ELR (cell line): ENCODE data around the gene DGCR8.
"Not testable (repeated sequence)": the region's sequence is repeated elsewhere in the genome, so short reads cannot be mapped to it uniquely, and the experiment has no call there.

Experiments used
- DNase-seq: peaks from one replicate; pipeline ENCODE4 v3.0.0-alpha.2; 2015; ENCODE audit warnings: low read depth

The DGCR8 gene

DNA sequence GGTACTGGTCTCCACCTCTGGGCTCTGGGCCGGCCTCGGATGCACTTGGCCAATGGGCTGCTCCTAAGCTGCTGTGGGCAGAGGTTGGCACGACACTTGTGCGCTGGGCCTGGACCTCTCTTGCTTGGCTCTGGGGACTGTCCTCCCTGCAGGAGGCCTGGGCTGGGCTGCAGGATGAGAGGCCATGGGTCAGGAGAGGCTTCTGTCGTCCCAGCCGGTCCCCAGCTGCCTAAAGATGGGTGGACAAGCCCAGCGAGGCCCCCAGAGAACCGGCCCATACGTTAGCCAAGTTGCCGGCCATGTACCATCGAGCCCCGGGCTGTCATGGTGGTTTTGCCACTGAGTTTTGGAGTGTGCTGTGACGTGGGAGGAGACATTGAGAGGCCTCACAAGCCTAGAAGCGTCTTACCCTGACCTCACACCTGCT is 72.4 kb downstream of the DGCR8 start:
- DNase-seq, result no peak

- DNase-seq, result no peak
Measured at GRCh38 chr22:20153945-20154344, 73.9 kb downstream of the DGCR8 start.

GRCh38 chr22:20154602-20155187 is 74.7 kb downstream of the DGCR8 start:
- peak; percentile 42 for DNase-seq

GRCh38 chr22:20155330-20156041 is 75.4 kb downstream of the DGCR8 start:
- DNase-seq, result peak; percentile 88

- no peak for DNase-seq
Measured at GRCh38 chr22:20156042-20156389, 76.0 kb downstream of the DGCR8 start.

GRCh38 chr22:20156611-20157429 is 76.8 kb downstream of the DGCR8 start:
- peak; percentile 76 for DNase-seq

DNA sequence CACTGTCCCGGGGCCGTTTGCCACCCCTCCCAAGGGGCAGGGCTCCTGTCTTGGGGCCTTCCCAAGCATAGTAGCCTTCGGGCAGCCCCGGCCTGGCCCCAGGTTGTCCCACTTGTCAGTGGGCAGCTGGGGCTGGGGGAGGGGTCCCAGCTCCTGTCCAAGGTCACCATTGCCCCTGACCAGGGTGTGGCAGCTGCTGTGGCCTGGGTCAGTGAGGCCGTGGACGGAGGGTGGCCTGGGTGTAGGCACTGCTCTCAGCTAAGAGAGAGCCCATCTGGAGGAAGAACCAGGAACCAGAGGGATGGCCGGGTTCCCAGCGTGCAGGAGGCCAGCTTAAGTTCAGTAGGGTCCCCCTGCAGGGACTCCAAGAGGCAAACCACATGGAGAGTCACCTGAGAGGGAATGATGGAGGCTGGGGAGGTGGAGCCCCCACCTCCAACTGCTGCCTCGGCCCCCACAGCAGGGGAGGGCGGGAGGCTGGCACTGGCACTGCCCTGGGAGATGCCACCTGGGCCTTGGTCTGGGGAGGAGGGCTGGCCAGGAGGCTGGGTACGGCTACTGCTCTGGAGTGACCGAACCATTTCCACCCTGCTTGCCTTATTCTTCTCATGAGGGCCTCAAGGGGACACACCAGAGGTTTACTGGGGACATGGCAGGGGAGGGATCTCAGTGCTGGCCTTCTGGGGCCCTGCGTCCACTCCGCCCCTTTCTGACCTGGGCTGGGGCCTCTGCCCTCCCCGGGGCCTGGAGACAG is 77.6 kb downstream of the DGCR8 start:
- no peak for DNase-seq

GRCh38 chr22:20158391-20159036 is 78.5 kb downstream of the DGCR8 start:
- DNase-seq, result no peak

DNA sequence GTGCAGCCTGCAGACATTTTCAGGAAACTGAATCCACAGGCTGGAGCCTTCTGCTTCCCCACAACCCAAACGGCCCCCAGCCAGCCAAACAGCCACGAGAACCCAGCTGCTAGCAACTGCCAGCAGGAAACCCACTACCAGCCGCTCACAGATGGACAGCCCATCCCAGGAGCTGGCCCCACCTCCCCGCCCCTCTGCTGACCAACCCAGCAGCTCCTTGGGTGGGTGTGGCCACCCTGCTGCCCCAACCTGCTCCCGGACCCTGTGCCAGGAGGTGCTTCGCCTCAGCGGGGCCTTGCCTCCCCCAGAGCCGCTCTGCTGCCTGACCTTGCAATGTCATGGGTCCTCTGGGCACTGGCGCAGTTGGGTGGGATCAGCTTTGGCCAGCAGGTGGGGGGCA is 79.0 kb downstream of the DGCR8 start:
- DNase-seq, result no peak

DNA sequence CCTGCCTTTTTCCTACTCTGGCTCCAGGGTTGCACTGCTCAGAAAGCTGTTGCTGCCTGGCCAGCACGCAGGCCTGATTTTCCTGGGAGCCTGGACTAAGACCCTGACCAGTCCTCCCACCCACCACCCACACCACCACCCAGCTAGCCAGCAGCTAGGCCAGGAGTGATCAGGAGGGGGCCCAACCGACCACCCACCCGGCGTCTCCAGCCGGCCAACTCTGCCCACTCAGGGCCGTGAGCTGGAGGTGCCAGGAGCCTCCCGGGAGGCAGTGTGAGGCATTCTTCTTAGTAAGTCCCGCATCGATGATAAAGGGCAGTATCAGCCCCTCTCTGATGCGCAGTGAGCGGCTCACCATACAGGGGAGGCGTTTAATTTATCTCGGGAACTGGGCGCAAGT is 79.5 kb downstream of the DGCR8 start:
- not testable (repeated sequence) for DNase-seq

DNA sequence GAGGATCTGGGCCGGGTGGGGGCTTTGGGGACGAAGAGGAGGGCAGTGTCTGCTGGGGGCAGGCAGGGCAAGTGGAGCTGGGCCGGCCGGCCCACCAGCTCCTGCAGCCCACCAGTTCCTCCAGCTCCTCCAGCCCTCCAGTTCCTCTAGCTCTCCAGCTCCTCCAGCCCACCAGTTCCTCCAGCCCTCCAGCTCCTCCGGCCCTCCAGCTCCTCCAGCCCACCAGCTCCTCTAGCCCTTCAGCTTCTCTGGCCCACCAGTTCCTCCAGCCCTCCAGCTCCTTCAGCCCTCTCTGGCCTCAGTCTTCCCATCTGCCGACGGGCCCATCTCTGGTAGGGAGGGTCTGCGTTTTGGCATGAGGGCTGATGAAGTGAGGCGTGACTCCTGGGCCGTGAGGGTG is 80.0 kb downstream of the DGCR8 start:
- no peak for DNase-seq
